GM04504 (cell line): ENCODE measurements around the gene TTF2.
"Not testable (repeated sequence)": the region's sequence is repeated elsewhere in the genome, so short reads cannot be mapped to it uniquely, and the experiment has no call there.

Source experiments
- DNase-seq: peaks from one replicate; pipeline ENCODE4 v3.0.0-alpha.2; 2012; ENCODE audit warnings: low read depth

The TTF2 gene

DNA sequence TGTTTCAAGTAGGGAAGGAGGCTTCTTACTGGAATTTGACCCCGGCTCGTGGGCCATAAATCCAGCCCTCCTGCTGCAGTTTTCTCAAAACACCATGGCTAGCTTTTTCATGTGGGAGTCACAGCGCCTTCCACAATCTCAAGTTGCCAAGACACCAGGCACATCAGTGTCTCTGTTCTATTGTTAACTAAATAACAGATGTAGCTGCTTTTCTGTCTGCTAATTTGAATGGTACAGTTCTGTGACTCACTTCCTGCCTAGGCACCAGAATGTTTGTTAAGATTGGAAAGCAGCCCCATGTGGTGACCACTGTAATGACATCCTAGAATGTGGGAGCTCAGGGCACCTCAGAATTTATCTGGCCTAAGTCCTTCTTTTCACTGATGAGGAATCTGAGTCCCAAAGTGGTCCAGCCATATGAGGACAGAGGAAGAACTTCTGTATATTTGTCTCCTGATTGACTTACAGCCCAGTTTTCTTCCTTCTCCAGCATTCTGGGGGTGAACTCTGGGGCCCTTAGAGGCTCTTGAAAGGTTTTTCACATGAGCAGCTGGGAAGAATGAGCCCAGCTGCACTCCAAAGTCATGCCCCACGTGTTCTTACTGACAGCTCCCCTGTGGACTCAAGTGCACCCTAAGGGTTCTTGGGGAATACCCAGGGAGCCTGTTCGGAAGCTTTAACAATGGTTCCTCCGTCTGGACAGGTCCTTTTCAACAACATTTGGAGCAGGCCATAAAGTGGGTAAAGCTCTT is 33.9 kb downstream of the TTF2 start:
- no peak for DNase-seq

GRCh38 chr1:117094841-117095604 is 34.9 kb downstream of the TTF2 start:
- peak; percentile 76 for DNase-seq

GRCh38 chr1:117096951-117097408 is 36.9 kb downstream of the TTF2 start:
- no peak for DNase-seq

DNA sequence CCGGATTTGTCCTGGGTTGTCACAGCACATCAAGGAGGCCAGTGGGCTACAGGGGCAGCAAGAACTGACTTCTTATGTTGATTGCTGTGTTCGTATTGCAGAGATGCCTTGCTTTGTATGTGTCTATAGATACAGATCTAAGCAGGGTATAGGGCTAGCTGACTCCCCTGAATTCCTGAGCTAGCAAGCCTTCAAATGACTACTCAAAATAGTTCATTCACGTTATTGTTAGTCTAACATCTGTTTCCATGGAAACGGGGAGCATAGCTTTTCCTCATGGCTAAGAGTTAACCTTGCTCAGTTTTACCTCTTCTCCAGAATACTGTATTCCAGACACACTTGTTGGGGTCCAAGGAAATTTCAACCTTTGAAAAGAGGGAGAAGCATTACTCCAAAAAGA is 37.3 kb downstream of the TTF2 start:
- DNase-seq, result no peak

GRCh38 chr1:117098287-117098890 is 38.3 kb downstream of the TTF2 start:
- DNase-seq, result no peak

- no peak for DNase-seq
Observed at GRCh38 chr1:117101334-117101733, 41.2 kb downstream of the TTF2 start.

- not testable (repeated sequence) for DNase-seq
Observed at GRCh38 chr1:117101858-117102257, 41.7 kb downstream of the TTF2 start.

- peak; percentile 42 for DNase-seq
Observed at GRCh38 chr1:117104986-117105385, 44.9 kb downstream of the TTF2 start.

GRCh38 chr1:117105722-117106121 is 45.6 kb downstream of the TTF2 start:
- DNase-seq, result no peak

GRCh38 chr1:117106478-117106877 is 46.4 kb downstream of the TTF2 start:
- no peak for DNase-seq

DNA sequence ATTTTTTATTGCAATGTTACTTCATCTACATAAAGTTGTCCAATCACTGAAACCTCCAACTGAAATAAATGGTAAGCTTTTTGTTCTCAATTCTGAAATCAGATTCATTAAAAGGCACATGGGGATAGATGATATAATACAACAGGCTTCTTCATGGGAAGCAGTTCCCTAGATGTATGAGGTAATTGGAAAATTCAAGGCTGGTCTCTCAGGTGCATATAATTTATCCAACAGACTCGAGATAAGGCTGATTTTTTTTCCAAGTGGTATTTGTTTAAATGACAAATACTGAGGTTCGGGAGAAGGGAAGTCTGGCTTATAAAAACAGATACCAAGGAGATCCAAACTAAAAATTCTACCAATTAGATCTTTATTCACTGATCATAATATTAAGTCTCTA is 47.2 kb downstream of the TTF2 start:
- DNase-seq, result no peak

DNA sequence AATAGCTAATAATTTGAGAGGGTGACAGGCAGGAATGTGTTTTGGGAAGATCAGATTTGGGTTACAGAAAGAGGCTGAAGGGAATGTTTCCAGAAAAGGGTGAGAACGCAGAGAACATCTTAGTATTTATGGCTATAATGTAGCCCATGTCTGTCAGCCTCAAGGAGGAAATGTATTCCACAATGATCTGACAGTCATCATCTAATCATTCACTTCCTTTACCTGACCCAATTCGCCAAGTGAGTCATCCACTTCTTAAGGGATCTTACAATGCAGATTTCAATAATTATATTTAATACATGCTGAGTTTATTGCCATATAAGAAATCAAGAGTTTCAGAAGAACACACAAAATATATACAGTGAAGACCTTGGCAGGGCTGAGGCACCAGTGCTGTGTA is 50.6 kb downstream of the TTF2 start:
- DNase-seq, result no peak

- no peak for DNase-seq
Observed at GRCh38 chr1:117112047-117112717, 52.1 kb downstream of the TTF2 start.

GRCh38 chr1:117113199-117113598 is 53.1 kb downstream of the TTF2 start:
- DNase-seq, result no peak

- no peak for DNase-seq
Observed at GRCh38 chr1:117114877-117115276, 54.8 kb downstream of the TTF2 start.

DNA sequence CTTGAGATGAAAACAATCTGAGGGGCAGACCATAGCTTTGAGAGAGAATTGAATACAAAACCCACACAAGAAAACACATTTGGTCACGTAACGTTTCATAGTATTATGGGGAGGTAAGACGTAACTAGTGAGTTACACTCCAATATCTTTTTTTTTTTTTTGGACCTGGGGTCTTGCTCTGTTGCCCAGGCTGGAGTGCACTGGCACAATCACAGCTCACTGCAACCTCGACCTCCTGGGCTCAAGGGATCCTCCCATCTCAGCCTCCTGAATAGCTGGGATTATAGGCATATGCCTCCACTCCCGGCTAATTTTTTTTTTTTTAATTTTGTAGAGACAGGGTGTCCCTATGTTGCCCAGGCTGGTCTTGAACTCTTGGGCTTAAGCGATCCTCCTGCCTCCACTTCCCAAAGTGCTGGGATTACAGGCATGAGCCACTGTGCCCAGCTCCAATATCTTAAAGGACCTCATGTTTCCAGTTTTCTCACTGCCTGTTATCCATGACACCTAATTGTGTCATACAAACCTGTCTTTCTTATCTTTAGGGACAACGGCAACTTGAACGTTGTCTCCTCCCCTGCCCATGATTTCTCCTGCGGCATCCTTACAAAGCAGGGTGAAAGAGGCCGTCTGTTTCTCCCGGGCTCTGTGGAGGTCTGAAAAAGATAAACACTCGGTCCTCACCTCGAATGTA is 56.1 kb downstream of the TTF2 start:
- no peak for DNase-seq

DNA sequence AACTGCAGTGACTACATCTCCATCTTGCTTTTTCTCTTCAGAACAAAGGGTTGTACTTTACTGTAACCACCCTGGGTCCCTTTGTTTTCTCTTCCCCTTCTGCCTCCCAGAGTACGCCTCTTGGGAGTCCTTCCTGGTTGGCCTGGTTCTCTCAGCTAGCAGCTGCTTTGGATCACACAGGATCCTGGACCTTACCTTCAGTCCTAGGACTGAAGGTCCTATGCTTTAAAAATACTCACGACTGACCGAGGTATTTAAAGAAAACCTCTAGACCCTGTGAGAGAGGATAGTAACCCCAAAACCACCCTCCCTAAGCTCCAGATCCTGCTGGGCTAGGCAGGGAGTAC is 56.6 kb downstream of the TTF2 start:
- DNase-seq, result no peak

GRCh38 chr1:117117697-117118096 is 57.6 kb downstream of the TTF2 start:
- no peak for DNase-seq

DNA sequence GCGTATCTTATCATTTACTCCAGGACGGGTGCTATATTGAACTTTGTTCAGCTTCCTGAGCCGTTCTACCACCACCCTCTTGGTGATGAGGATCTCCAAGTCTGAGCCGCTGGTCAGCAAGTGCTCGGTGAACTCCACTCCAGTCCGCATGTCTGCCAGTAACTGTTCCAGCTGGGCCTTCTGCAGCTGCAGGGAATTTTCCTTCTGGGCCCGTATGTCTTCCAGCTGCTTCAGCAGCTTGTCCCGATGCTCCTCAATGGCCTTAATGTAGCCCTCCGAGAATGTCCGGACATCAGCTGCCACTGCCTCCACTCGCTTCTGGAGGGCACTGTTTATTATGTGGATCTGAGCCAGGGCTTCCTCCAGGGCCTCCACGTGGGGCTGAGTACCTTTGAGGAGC is 58.0 kb downstream of the TTF2 start:
- DNase-seq, result no peak

DNA sequence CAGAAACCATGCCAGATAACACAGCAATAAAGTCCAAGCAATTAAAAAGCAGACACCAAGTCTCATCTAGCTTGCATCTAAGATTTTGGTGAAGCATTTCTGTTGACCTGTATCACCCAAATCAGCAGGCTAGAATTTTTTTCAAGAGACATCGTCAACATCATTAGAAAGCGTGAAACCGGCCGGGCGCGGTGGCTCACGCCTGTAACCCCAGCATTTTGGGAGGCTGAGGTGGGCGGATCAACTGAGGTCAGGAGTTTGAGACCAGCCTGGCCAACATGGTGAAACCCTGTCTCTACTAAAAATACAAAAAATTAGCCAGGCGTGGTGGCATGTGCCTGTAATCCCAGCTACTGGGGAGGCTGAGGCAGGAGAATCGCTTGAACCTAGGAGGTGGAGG is 59.0 kb downstream of the TTF2 start:
- DNase-seq, result not testable (repeated sequence)

DNA sequence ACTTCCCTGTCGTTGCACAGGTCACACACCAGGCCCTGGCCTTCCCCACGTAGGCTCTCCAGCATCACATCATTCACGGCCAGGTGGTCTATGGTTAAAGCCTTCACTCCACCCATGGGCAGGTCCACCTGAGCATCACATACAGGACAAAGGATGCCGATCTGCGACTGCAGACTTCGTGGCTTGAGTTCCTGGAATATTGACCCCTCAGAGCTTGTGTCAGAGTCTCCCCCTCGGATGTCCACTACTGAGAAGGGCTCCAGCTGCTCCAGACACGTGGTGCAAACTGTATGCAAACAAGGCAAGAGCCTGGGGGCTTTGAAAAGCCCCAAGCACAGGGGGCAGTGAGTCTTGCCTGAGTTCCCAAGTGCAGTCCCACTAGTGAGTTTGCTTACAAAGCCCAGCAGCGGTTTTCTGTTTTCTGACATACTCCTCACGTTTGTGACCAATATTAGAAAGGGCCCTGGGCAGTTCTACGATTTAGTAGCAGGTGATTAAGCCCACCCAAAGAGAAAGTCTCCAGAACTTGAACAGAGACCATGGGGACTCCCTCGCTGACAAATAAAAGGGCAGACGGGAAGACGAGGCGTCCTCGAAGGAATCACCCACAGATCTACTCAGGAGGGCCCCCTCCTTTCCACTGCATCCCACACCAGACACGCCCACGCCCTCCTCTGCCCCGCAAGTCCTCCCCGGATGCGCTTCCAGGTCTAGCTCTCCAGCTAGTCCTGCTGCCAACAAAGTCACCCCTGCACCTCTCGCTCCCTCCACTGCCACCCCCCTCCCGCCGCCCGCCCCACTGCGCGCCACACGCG is 60.9 kb downstream of the TTF2 start:
- DNase-seq, result no peak
